Body of pancreas (tissue), 4 donors: ENCODE measurements around the gene FUT8. TPM values are rescaled to one million over a fixed set of nuclear protein-coding genes. Genes with fewer than 3 reads are reported as not detected.

ENCODE experiments used
- ATAC-seq: fragments of 150-250 bp; one replicate; pipeline ENCODE4 v1.9.1; 2016
- DNase-seq, 4 donors: peaks; one replicate each; pipeline ENCODE4 v3.0.0-alpha.2; 2019
- H3K27ac ChIP-seq, 4 donors: fragments of 200-600 bp; sonication (generic); 1 replicate in 3 of 4; 2 replicates in 1 of 4; pipeline versions ENCODE4 v1.5.1 to v1.6.1; 2016 to 2019; ENCODE audit warnings: mild to moderate bottlenecking in 1 of 4, mixed read lengths in 1 of 4, moderate library complexity in 1 of 4
- H3K27me3 ChIP-seq, 2 donors: fragments of 200-600 bp; sonication (generic); one replicate each; pipeline ENCODE4 v1.6.0; 2016; ENCODE audit warnings: mild to moderate bottlenecking in 1 of 2
- H3K36me3 ChIP-seq, 2 donors: fragments of 200-600 bp; sonication (generic); replicated peaks in 1 of 2; 2 replicates each; pipeline ENCODE4 v1.5.1; 2016; ENCODE audit warnings: low read depth in 2 of 2; ENCODE audit not compliant: insufficient read depth in 1 of 2
- H3K4me1 ChIP-seq: fragments of 200-600 bp; sonication (generic); one replicate; pipeline ENCODE4 v1.6.0; 2016
- H3K4me3 ChIP-seq, 2 donors: fragments of 200-600 bp; sonication (generic); 1 replicate in 1 of 2; 2 replicates in 1 of 2; pipeline ENCODE4 v1.5.1; 2016 to 2019
- H3K9me3 ChIP-seq, 3 donors: fragments of 200-600 bp; sonication (generic); 1 replicate in 2 of 3; 2 replicates in 1 of 3; pipeline ENCODE4 v1.5.1; 2016
- CTCF ChIP-seq, 7 experiments: fragments of 450-650 bp in 4 of 7; fragments of 200-600 bp in 3 of 7; sonication (generic) in 3 of 7; IDR thresholded peaks; one replicate each; pipeline ENCODE4 v1.5.1; 2016 to 2019; ENCODE audit warnings: antibody characterized with exemption in 7 of 7
- POLR2A ChIP-seq, 3 donors: fragments of 450-650 bp; IDR thresholded peaks; one replicate each; pipeline ENCODE4 v1.6.1; 2016; ENCODE audit warnings: antibody characterized with exemption in 3 of 3, mild to moderate bottlenecking in 2 of 3
- WGBS, 2 donors: methylation state at CpG; one replicate each; pipeline ENCODE4 v1.1.5; 2017; 5-methylcytosine and 5-hydroxymethylcytosine counted together
- intact Hi-C: fragments of 100-400 bp; cut with DNase I; formaldehyde crosslinking; loops from one replicate; pipeline ENCODE4 v1.15.1; 2023
- total RNA-seq, 2 donors: library from RNA; depleted of rRNA; stranded (reverse); fragments of >200 nt; gene quantifications; one replicate each; pipeline ENCODE4 v1.1.0, GENCODE V29; 2016

Gene FUT8
- total RNA-seq, 2 donors from 2014 or later = 31.1 to 33.0 TPM

DNA sequence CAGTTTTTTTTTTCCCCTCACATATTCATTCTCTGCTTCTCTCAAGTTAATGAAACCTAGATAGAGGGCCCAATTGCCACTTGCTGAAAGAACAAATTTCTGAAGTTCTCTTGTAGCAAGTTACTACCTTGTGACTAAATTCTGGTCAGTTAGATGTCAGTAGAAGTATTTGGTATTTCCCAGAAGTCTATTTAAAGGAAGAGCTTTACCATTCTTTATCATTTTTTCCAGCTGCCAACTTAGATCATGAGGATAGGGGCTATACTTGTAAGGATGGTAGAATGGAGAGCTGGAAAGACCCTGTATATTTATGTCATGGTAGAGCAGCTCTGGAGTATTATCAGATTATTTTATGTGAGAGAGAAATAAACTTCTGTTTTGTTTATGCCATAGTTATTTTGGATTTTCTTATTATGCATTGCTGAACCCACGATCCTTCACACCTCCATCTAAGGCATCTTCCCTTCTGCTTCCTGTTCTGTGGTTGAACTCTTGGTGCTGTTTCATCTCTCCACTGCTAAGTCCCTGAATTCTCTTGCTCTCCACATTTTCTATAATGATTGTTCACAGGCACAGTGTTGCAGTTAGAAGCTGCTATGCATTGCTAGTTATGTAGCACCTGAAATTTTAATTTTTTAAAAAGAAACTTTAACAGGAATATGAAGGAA, 25.9 kb downstream of the FUT8 start:
- Histone ChIP-seq H3K36me3 (no peaks in the 10 kb centered on the region), H3K9me3 (no peaks in the 10 kb centered on the region), H3K4me1 (peaks cover 5% of the 10 kb centered on the region), H3K4me3 (no peak overlapping the region), H3K27ac (no peak overlapping the region), H3K27me3 (no peaks in the 10 kb centered on the region)
- intact Hi-C loops = no loop called here
- WGBS, 2 donors = 78 to 90% methylated on average over 1 of the region's 1 CpG
- no peak for TF ChIP-seq CTCF (IDR thresholded peaks at IDR 0.05)
- TF ChIP-seq POLR2A (IDR thresholded peaks at IDR 0.05) = no peak
- DNase-seq = no peak
- no peak for ATAC-seq

DNA sequence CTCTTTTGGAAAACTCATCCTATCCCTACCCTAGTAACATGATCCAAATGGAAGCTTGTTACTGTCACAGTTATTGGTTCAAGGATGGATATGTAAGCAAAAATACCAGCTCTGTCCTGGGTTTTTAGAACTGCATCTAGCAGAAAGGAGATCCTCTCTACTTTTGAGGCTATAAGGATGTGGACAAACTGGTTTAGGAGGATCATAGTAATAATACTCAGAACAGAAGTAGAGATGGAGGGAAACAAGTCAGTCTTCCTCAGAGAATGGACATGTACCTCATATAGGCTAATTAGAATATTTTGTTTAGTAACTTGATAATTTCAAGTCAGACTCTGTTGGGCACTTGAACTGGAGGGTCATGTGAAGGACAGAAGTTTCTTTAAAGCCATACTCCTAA, 26.6 kb downstream of the FUT8 start:
- H3K4me3 ChIP-seq = no peak overlapping the region
- ATAC-seq (no peak), DNase-seq (no peak)
- intact Hi-C loops = no loop called here
- no peaks in the 10 kb centered on the region for H3K9me3 ChIP-seq
- peaks cover 5% of the 10 kb centered on the region for H3K4me1 ChIP-seq
- no peaks in the 10 kb centered on the region for H3K27me3 ChIP-seq
- TF ChIP-seq POLR2A (IDR thresholded peaks at IDR 0.05) (no peak), CTCF (IDR thresholded peaks at IDR 0.05) (no peak)
- no peaks in the 10 kb centered on the region for H3K36me3 ChIP-seq
- H3K27ac ChIP-seq = no peak overlapping the region

DNA sequence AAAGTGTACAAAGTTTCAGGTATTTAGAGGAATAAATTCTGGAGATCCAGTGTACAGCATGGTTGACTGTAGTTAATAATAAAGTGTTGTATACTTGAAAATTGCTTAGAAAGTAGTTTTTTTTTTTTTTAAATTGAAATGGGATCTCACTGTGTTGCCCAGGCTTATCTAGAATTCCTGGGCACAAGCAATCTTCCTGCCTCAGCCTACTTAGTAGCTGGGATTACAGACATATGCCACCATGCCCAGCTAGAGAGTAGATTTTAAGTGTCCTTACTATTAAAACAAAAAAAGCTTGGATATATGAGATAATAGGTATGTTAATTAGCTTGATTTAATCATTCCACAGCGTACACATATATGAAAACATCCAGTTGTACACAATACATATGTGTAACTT, 27.7 kb downstream of the FUT8 start:
- intact Hi-C loops = no loop called here
- H3K27me3 ChIP-seq = no peaks in the 10 kb centered on the region
- H3K9me3 ChIP-seq = no peaks in the 10 kb centered on the region
- 95 to 100% methylated on average over 1 of the region's 1 CpG for WGBS, 2 donors
- ATAC-seq (no peak), DNase-seq (no peak)
- H3K36me3 ChIP-seq = no peaks in the 10 kb centered on the region
- no peak overlapping the region for H3K27ac ChIP-seq
- peaks cover 5% of the 10 kb centered on the region for H3K4me1 ChIP-seq
- TF ChIP-seq CTCF (IDR thresholded peaks at IDR 0.05) (no peak), POLR2A (IDR thresholded peaks at IDR 0.05) (no peak)
- H3K4me3 ChIP-seq = no peak overlapping the region

DNA sequence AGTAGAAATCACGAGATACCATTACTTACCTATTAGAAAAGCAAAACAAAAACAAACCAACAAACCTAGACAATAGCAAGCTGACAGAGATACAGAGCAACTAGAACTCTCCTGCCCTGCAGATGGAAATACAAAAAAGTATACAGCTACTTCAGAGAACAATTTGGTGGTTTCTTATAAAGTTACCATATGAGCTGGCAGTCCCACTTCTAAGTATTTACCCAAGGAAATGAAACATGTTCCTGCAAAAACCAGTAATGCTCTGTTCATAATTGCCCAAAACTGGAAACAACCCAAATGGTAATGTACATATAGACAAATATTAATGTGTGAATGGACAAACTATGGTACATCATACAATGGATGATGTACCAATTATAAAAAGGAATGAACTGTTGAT, 31.7 kb downstream of the FUT8 start:
- TF ChIP-seq POLR2A (IDR thresholded peaks at IDR 0.05) = no peak
- TF ChIP-seq CTCF (IDR thresholded peaks at IDR 0.05) = no peak
- Histone ChIP-seq H3K36me3 (no peaks in the 10 kb centered on the region), H3K27me3 (no peaks in the 10 kb centered on the region), H3K27ac (no peak overlapping the region), H3K4me1 (no peaks in the 10 kb centered on the region), H3K4me3 (no peak overlapping the region), H3K9me3 (no peaks in the 10 kb centered on the region)
- intact Hi-C loops = no loop called here
- DNase-seq (no peak), ATAC-seq (no peak)
- WGBS, 2 donors = 95 to 97% methylated on average over 1 of the region's 1 CpG

GRCh38 chr14:65446159-65446558, 33.6 kb downstream of the FUT8 start:
- Histone ChIP-seq H3K9me3 (no peaks in the 10 kb centered on the region), H3K36me3 (no peaks in the 10 kb centered on the region), H3K27me3 (no peaks in the 10 kb centered on the region), H3K27ac (no peak overlapping the region), H3K4me3 (no peak overlapping the region), H3K4me1 (no peaks in the 10 kb centered on the region)
- DNase-seq (no peak), ATAC-seq (no peak)
- intact Hi-C loops = no loop called here
- WGBS, 2 donors = 64 to 70% methylated on average over 1 of the region's 1 CpG
- TF ChIP-seq CTCF (IDR thresholded peaks at IDR 0.05) = no peak
- no peak for TF ChIP-seq POLR2A (IDR thresholded peaks at IDR 0.05)
